ENCODE data around the gene CENPN.

Gene CENPN

DNA sequence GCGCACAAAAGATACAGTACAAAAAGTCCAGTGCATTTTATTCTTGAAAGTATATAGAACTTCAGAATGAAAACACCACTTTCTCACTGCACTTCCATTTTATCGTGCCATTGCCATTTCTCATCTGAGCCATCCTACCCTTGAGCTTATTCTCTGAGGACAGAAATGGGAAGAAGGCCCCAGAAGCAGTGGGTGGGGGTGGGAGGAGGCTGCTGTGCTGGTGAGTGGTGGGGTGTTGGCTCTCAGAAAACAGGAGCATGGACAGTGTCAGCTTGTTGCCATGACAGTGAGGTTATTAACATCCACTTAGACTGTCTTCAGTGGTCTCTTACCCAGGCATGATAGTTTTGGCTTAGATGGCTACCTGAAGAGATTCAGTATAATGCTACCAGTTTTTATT, 33.1 kb downstream of the CENPN start:
- TF ChIP-seq HDGF (IDR thresholded peaks at IDR 0.05; ENCODE audit: borderline replicate concordance) (no peak), ZNF384 (IDR thresholded peaks at IDR 0.05) (no peak), BHLHE40 (IDR thresholded peaks at IDR 0.05; ENCODE audit: borderline replicate concordance) (no peak), ELF4 (IDR thresholded peaks at IDR 0.05) (no peak), SP1 (IDR thresholded peaks at IDR 0.05) (no peak)
- ChIA-PET CTCF (no interaction called here), POLR2A (no interaction called here)
- DNase-seq (ENCODE audit: extremely low spot score) = no peak

DNA sequence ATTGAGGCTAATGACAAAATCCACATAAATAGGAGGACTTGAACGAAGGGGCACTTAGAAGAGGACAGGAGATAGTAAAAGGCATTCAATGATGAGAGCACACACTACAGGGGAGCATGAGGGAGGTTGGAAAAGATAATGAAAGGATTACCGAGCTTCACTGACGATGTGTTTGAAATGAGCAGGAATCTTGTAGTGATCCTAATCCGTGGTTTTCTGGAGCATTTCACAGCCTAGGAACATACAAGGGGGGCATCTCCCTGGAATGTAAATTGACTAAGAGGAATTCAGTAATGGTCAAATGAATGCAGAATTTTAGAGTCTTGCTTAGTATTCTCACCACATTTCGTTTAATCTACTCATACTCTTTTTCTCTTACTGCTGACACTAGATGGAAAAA, 33.8 kb downstream of the CENPN start:
- POLR2A ChIA-PET = no interaction called here
- no peak for DNase-seq (ENCODE audit: extremely low spot score)
- TF ChIP-seq BHLHE40 (IDR thresholded peaks at IDR 0.05; ENCODE audit: borderline replicate concordance) = no peak
- TF ChIP-seq CTBP1 (IDR thresholded peaks at IDR 0.05; ENCODE audit: borderline replicate concordance) = no peak
- no peak for TF ChIP-seq NFRKB (IDR thresholded peaks at IDR 0.05)
- TF ChIP-seq FOXM1 (IDR thresholded peaks at IDR 0.05; ENCODE audit: borderline replicate concordance) = no peak
- no peak for TF ChIP-seq FOXK2 (IDR thresholded peaks at IDR 0.05)
- no peak for TF ChIP-seq SP1 (IDR thresholded peaks at IDR 0.05)
- no peak for TF ChIP-seq ELF4 (IDR thresholded peaks at IDR 0.05)
- TF ChIP-seq FOXA1 (IDR thresholded peaks at IDR 0.05) = no peak
- CTCF ChIA-PET = no interaction called here

- TF ChIP-seq CTBP1 (IDR thresholded peaks at IDR 0.05; ENCODE audit: borderline replicate concordance) (no peak), SUZ12 (IDR thresholded peaks at IDR 0.05) (no peak), ARNT (IDR thresholded peaks at IDR 0.05) (no peak), FOXK2 (IDR thresholded peaks at IDR 0.05) (no peak), ELF4 (IDR thresholded peaks at IDR 0.05) (no peak), TARDBP (IDR thresholded peaks at IDR 0.05) (no peak), LEF1 (IDR thresholded peaks at IDR 0.05; ENCODE audit: borderline replicate concordance) (no peak), SP1 (IDR thresholded peaks at IDR 0.05) (no peak), HDGF (IDR thresholded peaks at IDR 0.05; ENCODE audit: borderline replicate concordance) (no peak), NFRKB (IDR thresholded peaks at IDR 0.05) (no peak), FOXA1 (IDR thresholded peaks at IDR 0.05) (no peak), FOXM1 (IDR thresholded peaks at IDR 0.05; ENCODE audit: borderline replicate concordance) (no peak), ZNF384 (IDR thresholded peaks at IDR 0.05) (no peak)
- TF ChIP-seq, protein P1, sequence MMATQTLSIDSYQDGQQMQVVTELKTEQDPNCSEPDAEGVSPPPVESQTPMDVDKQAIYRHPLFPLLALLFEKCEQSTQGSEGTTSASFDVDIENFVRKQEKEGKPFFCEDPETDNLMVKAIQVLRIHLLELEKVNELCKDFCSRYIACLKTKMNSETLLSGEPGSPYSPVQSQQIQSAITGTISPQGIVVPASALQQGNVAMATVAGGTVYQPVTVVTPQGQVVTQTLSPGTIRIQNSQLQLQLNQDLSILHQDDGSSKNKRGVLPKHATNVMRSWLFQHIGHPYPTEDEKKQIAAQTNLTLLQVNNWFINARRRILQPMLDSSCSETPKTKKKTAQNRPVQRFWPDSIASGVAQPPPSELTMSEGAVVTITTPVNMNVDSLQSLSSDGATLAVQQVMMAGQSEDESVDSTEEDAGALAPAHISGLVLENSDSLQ (IDR thresholded peaks at IDR 0.05) = no peak
- CTCF ChIA-PET = no interaction called here
- no peak for DNase-seq (ENCODE audit: extremely low spot score)
- POLR2A ChIA-PET = no interaction called here
These were observed 34.7 kb downstream of the CENPN start for GRCh38 chr16:81041696-81042095.

DNA sequence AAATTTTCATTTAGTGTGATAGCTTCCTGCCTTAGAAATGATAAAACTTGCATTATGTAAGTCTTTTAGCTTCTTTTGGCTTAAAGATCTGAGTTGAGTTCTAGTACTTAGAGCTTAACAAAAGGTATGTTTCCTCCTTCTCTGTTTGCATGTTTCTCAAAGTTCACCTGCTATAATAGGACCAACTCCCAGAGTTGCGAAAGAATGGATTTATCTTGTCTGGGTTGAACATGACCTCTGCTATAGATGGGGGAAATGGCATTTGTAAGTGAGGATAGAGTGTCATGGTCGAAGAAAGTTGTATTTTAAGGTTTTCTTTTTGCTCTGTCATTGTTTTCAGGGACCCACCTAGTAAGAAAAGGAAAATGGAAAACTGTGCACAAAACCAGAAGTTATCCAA, 35.8 kb downstream of the CENPN start:
- ChIA-PET POLR2A (no interaction called here), CTCF (no interaction called here)
- no peak for TF ChIP-seq FOXA1 (IDR thresholded peaks at IDR 0.05)
- TF ChIP-seq, protein P1 (IDR thresholded peaks at IDR 0.05) = no peak
- TF ChIP-seq FOXM1 (IDR thresholded peaks at IDR 0.05; ENCODE audit: borderline replicate concordance) = no peak
- no peak for TF ChIP-seq BHLHE40 (IDR thresholded peaks at IDR 0.05; ENCODE audit: borderline replicate concordance)
- TF ChIP-seq SUZ12 (IDR thresholded peaks at IDR 0.05) = no peak
- DNase-seq (ENCODE audit: extremely low spot score) = no peak

DNA sequence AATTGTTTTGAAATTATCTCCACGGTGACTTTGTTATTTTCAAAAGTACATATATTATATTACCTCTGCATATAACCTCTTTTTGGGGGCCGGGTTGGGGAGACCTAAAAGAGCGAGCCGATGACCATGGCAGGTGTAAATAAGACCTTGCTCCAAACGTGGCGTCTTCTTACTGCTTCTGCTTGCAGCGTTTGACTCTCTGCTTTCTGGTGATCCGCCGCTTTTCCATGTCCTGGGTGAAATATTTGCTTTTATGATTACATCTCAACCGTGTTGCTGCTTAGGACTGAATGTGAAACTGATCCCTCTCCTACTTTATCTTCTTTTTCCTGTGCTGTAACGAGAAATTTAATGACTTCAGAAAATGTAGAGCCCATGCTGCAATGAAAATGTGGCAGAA, 46.7 kb downstream of the CENPN start:
- DNase-seq (ENCODE audit: extremely low spot score) = no peak
- ChIA-PET CTCF (no interaction called here), POLR2A (no interaction called here)
- no peak for TF ChIP-seq TARDBP (IDR thresholded peaks at IDR 0.05)
- TF ChIP-seq, protein P1 (IDR thresholded peaks at IDR 0.05) = no peak
- TF ChIP-seq SP1 (IDR thresholded peaks at IDR 0.05) = no peak
- no peak for TF ChIP-seq NFRKB (IDR thresholded peaks at IDR 0.05)
- TF ChIP-seq HDGF (IDR thresholded peaks at IDR 0.05; ENCODE audit: borderline replicate concordance) = no peak
- no peak for TF ChIP-seq FOXA1 (IDR thresholded peaks at IDR 0.05)
- no peak for TF ChIP-seq LEF1 (IDR thresholded peaks at IDR 0.05; ENCODE audit: borderline replicate concordance)
- TF ChIP-seq ARNT (IDR thresholded peaks at IDR 0.05) = no peak
- TF ChIP-seq L3MBTL2 (conservative IDR thresholded peaks at IDR 0.05) = no peak
- TF ChIP-seq BHLHE40 (IDR thresholded peaks at IDR 0.05; ENCODE audit: borderline replicate concordance) = no peak
- TF ChIP-seq ZNF384 (IDR thresholded peaks at IDR 0.05) = no peak
- no peak for TF ChIP-seq FOXK2 (IDR thresholded peaks at IDR 0.05)
- TF ChIP-seq ELF4 (IDR thresholded peaks at IDR 0.05) = no peak
- no peak for TF ChIP-seq CTBP1 (IDR thresholded peaks at IDR 0.05; ENCODE audit: borderline replicate concordance)
- no peak for TF ChIP-seq SUZ12 (IDR thresholded peaks at IDR 0.05)
- TF ChIP-seq FOXM1 (IDR thresholded peaks at IDR 0.05; ENCODE audit: borderline replicate concordance) = no peak

DNA sequence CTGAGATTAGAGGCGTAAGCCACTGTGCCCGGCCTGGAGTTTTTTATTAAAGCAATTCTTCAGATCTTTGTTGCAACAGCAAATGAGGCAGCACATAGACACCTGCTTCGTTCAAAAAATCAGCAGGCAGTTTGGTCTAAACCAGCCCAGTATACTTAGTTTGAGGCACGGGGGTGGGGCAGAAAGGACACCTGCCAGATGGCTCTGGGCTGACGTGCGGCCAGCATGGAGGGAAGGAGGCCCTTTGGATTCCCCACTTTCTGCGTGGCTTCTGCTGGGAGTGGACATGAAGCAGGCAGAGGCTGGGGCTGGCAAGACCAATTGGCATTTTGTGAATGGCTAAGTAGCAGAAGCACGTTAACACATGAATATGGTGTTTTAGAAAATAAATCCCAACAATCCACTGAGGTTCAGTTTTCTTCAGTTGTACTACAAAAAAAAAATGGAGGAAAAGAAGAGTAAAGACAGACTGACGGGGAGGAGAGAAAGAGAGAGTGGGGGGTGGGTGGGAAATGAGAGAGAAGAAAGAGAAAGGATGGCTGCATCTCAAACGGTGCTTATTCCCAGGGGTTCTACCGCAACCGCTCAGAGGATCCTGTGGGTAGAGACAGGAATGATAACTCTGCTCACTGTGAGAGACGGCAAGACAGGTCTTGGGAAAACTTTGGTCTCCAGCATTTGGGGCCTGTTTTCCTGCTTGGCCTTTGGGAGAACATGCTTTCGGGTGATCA, 53.7 kb downstream of the CENPN start:
- POLR2A ChIA-PET = interaction anchor here (1.7 kb wide), 1 partner anchor 16 kb away, joined by 6 read pairs; the partner anchor contains the start of gene C16orf46
- CTCF ChIA-PET = no interaction called here
- TF ChIP-seq FOXK2 (IDR thresholded peaks at IDR 0.05) = no peak
- TF ChIP-seq FOXA1 (IDR thresholded peaks at IDR 0.05) = no peak
- TF ChIP-seq ELF4 (IDR thresholded peaks at IDR 0.05) = no peak
- no peak for TF ChIP-seq FOXM1 (IDR thresholded peaks at IDR 0.05; ENCODE audit: borderline replicate concordance)
- TF ChIP-seq CTBP1 (IDR thresholded peaks at IDR 0.05; ENCODE audit: borderline replicate concordance) = no peak
- TF ChIP-seq ARNT (IDR thresholded peaks at IDR 0.05) = no peak
- no peak for TF ChIP-seq SP1 (IDR thresholded peaks at IDR 0.05)
- TF ChIP-seq, protein P1 (IDR thresholded peaks at IDR 0.05) = no peak
- TF ChIP-seq TARDBP (IDR thresholded peaks at IDR 0.05) = no peak
- TF ChIP-seq BHLHE40 (IDR thresholded peaks at IDR 0.05; ENCODE audit: borderline replicate concordance) = no peak
- TF ChIP-seq L3MBTL2 (conservative IDR thresholded peaks at IDR 0.05) = no peak
- TF ChIP-seq ZNF384 (IDR thresholded peaks at IDR 0.05) = no peak
- TF ChIP-seq HDGF (IDR thresholded peaks at IDR 0.05; ENCODE audit: borderline replicate concordance) = no peak
- no peak for TF ChIP-seq SUZ12 (IDR thresholded peaks at IDR 0.05)
- TF ChIP-seq LEF1 (IDR thresholded peaks at IDR 0.05; ENCODE audit: borderline replicate concordance) = no peak
- no peak for TF ChIP-seq NFRKB (IDR thresholded peaks at IDR 0.05)
- DNase-seq (ENCODE audit: extremely low spot score) = no peak
